ENCODE results near the gene ZNF559.

Gene ZNF559

DNA sequence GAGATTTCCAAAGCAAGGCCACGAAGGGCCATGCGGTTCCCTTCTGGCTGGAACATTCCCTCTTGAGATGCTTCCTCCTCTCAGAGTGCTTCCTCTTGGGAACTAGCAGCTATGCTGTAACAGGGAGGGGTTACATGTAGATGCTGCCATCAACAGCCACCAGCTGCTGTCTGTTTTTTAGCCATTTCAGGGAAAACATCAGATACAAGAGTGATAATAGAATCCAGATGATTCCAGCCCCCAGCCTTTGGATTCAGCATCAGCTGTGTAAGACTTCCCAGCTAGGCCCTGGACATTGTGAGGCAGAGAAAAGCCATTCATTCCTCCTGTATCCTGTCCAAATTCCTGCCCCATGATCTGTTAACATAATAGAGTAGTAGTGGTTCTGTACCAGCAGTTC lies 30.7 kb downstream of the ZNF559 start:
- no peak for DNase-seq

DNA sequence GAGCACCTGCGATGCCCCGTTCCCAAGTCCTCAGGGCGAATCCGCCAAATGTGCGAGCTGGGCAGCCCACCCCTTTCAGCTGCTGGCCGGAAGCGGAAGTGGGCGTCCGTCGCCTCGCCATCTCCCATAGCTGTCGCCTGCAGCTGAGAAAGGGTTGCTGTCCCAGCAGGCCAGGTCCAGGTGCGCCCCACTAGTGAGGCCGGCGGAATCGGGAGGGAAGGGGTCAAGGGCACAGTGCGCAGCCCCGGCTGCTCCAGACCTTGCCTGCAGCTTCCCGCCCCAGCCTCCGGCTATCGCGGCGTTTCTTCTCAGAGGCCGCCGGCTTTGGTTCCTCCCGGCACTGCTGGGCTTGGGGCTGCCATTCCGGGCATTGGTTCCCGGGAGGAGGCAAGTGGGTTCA lies 38.9 kb downstream of the ZNF559 start, which contains the start of gene ZNF177:
TSS of gene ZNF177 (plus strand) at position 109 of the 400 bp plus-strand sequence. CDS start 15,299 bp downstream, outside the sequence.
- DNase-seq = no peak

DNA sequence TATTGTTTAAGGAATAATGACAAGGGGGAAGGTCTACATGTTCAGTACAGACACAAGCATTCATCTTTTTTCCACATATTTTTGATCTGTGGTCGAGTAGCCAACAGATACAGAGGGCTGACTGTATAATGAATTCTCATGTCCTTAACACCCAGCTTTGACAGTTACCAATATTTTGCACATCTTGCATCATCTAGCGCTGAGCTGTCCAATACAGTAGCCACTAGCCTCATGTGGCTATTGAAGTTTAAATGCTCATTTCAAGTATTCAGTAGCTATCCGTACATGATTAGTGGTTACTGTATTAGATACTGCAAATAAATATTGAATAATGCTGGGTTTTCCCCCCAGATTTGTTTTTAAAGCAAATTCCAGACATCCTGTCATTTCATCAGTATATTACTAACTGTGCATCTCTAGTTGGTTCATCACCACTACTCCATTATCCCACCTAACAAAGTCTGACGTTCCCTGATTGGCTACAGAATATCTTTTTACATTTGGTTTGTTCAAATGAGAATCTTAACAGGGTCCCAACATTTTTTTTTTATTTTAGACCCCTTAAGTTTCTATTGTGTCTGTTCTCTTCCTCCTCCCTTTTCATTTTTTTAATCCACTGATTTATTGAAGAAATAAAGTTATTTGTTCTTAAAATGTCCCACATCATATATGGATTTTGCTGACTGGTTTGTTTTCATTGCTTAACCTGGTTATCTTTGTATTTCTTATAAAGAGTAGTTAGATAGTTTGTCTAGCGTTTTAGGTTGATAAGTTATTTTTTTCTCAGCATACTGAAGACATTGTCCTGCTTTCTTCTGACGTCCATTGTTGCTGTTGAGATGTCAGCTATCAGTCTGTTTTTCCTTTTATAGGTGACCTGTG lies 47.0 kb downstream of the ZNF559 start:
- no peak for DNase-seq

DNA sequence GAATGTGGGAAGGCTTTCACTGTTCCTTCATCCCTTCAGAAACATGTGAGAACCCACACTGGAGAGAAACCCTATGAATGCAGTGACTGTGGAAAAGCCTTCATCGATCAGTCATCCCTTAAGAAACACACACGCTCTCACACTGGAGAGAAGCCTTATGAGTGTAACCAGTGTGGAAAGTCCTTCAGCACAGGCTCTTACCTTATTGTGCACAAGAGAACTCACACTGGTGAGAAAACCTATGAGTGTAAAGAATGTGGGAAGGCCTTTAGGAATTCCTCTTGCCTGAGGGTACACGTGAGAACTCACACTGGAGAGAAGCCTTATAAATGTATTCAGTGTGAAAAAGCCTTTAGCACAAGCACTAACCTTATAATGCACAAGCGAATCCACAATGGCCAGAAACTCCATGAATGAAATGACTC lies 57.4 kb downstream of the ZNF559 start:
- DNase-seq = no peak

Data from DMS53 (cell line).